NCI-H2171 treated with DMSO at 0.1 percent for 48 hours (cell line): ENCODE results near the gene TMEM79.
"Not testable (repeated sequence)": the region's sequence is repeated elsewhere in the genome, so short reads cannot be mapped to it uniquely, and the experiment has no call there.

ENCODE experiments used
- DNase-seq: peaks from one replicate; lab custom pipeline; 2025; lab: John Stamatoyannopoulos, UW

Gene TMEM79

GRCh38 chr1:156303241-156303640, 19.1 kb downstream of the TMEM79 start:
- no peak for DNase-seq

GRCh38 chr1:156305215-156305614, 21.1 kb downstream of the TMEM79 start:
- DNase-seq, result no peak

- no peak for DNase-seq
Measured at GRCh38 chr1:156308078-156308477, 24.0 kb downstream of the TMEM79 start.

GRCh38 chr1:156310962-156311361, 26.8 kb downstream of the TMEM79 start:
- no peak for DNase-seq

- no peak for DNase-seq
Measured at GRCh38 chr1:156316909-156317308, 32.8 kb downstream of the TMEM79 start.

GRCh38 chr1:156319664-156320063, 35.5 kb downstream of the TMEM79 start:
- peak; percentile 23 for DNase-seq

- DNase-seq, result no peak
Measured at GRCh38 chr1:156320560-156320959, 36.4 kb downstream of the TMEM79 start.

GRCh38 chr1:156323179-156323578, 39.1 kb downstream of the TMEM79 start:
- not testable (repeated sequence) for DNase-seq

GRCh38 chr1:156336242-156336641, 52.1 kb downstream of the TMEM79 start:
- no peak for DNase-seq

- peak; percentile 28 for DNase-seq
Measured at GRCh38 chr1:156337052-156337887, 53.1 kb downstream of the TMEM79 start.

GRCh38 chr1:156337888-156338179, 53.7 kb downstream of the TMEM79 start:
- DNase-seq, result no peak

GRCh38 chr1:156338180-156338976, 54.3 kb downstream of the TMEM79 start, which contains the start of the genes CCT3 and TSACC:
TSS of gene CCT3 (minus strand) at chr1:156338292. CDS start at chr1:156338184, 108 bp downstream.
TSS of gene TSACC (plus strand) at chr1:156338526. CDS start at chr1:156339758, 1,232 bp downstream.
- DNase-seq, result peak; percentile 100
